GM12878 (cell line): Measurements from ENCODE around the gene KRTAP21-1. TPM values are rescaled to one million over a fixed set of nuclear protein-coding genes. Genes with fewer than 3 reads are reported as not detected.

Source experiments
- ATAC-seq: fragments of 200-7000 bp; cut with Tn5 transposase; 3 replicates; pipeline ENCODE4 v1.9.1; 2020; ENCODE audit warnings: mild to moderate bottlenecking, moderate library complexity
- BruUV-seq: library from RNA; stranded (reverse); fragments of 400-500 nt; replicated peaks from 2 replicates; lab custom pipeline; 2021; lab: Mats Ljungman, UMichigan
- CTCF ChIA-PET: fragments of 300-600 bp; sonication (Branson Sonifier 250); formaldehyde crosslinking; extraction: SDS; loops from one replicate; lab custom pipeline; 2021; ENCODE audit warnings: inconsistent platforms; lab: Yijun Ruan, JAX
- POLR2A ChIA-PET: fragments of 350-600 bp; formaldehyde crosslinking; extraction: SDS; loops from one replicate; lab custom pipeline; 2021; ENCODE audit warnings: inconsistent platforms; lab: Charles Lee
- RAD21 ChIA-PET: fragments of 300-600 bp; sonication (Branson Sonifier 250); formaldehyde crosslinking; loops from one replicate; lab custom pipeline; 2023; ENCODE audit warnings: antibody characterized with exemption; ENCODE audit not compliant: unreplicated experiment; lab: Charles Lee
- SMC1A ChIA-PET: fragments of 300-600 bp; sonication (Branson Sonifier 250); formaldehyde crosslinking; loops from one replicate; lab custom pipeline; 2023; ENCODE audit not compliant: unreplicated experiment, uncharacterized antibody; lab: Charles Lee
- DNase-seq: peaks from one replicate; pipeline ENCODE4 v3.0.0-alpha.2; 2011; ENCODE audit warnings: low read depth, low spot score
- FAIRE-seq: peaks from 3 replicates; lab custom pipeline; 2011; peaks lifted over from hg19 to GRCh38; lab: Jason Lieb, UNC
- H2AFZ ChIP-seq: 2 replicates; pipeline ENCODE4 v1.6.0; 2011; ENCODE audit warnings: low read depth, low read length, control low read depth; ENCODE audit not compliant: control insufficient read depth
- H3K27ac ChIP-seq: 2 replicates; pipeline ENCODE4 v1.5.1; 2011; ENCODE audit warnings: control low read depth; ENCODE audit not compliant: control insufficient read depth, insufficient read depth
- H3K27me3 ChIP-seq, 2 experiments: replicated peaks in 1 of 2; 2 replicates each; pipeline versions ENCODE4 v1.6.0 to v1.6.1; 2011; ENCODE audit warnings: low read length in 1 of 2; ENCODE audit not compliant: control insufficient read depth in 2 of 2, insufficient read depth in 2 of 2
- H3K36me3 ChIP-seq, 2 experiments: 2 replicates each; pipeline ENCODE4 v1.5.1; 2011; ENCODE audit warnings: low read length in 1 of 2; ENCODE audit not compliant: control insufficient read depth in 2 of 2, insufficient read depth in 2 of 2
- H3K4me1 ChIP-seq: 2 replicates; pipeline ENCODE4 v1.6.1; 2011; ENCODE audit warnings: mild to moderate bottlenecking, low read length, moderate library complexity, mixed read lengths; ENCODE audit not compliant: control insufficient read depth, insufficient read depth
- H3K4me2 ChIP-seq: 2 replicates; pipeline ENCODE4 v1.6.0; 2011; ENCODE audit warnings: control low read depth; ENCODE audit not compliant: control insufficient read depth, insufficient read depth
- H3K4me3 ChIP-seq: fragments of 200-600 bp; sonication (generic); 2 replicates; pipeline ENCODE4 v1.5.1; 2016
- H3K79me2 ChIP-seq: 2 replicates; pipeline ENCODE4 v1.6.0; 2011; ENCODE audit warnings: low read length; ENCODE audit not compliant: control insufficient read depth, insufficient read depth
- H3K9ac ChIP-seq: 2 replicates; pipeline ENCODE4 v1.8.0; 2011; ENCODE audit warnings: low read length, control low read depth, mixed read lengths; ENCODE audit not compliant: control insufficient read depth, insufficient read depth
- H3K9me3 ChIP-seq: replicated peaks from 3 replicates; pipeline ENCODE4 v1.5.1; 2011; ENCODE audit warnings: mild to moderate bottlenecking, low read length; ENCODE audit not compliant: control insufficient read depth, insufficient read depth
- H4K20me1 ChIP-seq: 2 replicates; pipeline ENCODE4 v1.6.0; 2011; ENCODE audit not compliant: control insufficient read depth, insufficient read depth
- IRF4 ChIP-seq: IDR thresholded peaks from 2 replicates; pipeline ENCODE4 v1.6.1; 2011; ENCODE audit warnings: low read depth, low read length
- KAT2A ChIP-seq: conservative IDR thresholded peaks from 2 replicates; pipeline ENCODE4 v1.6.1; 2011; ENCODE audit warnings: low read depth, low read length; ENCODE audit not compliant: control insufficient read depth
- KDM1A ChIP-seq: fragments of 200-600 bp; sonication (generic); IDR thresholded peaks from 2 replicates; pipeline ENCODE4 v1.6.1; 2016; ENCODE audit warnings: borderline replicate concordance
- MLLT1 ChIP-seq: fragments of 450-650 bp; IDR thresholded peaks from 2 replicates; pipeline ENCODE4 v1.6.1; 2016; ENCODE audit warnings: mild to moderate bottlenecking
- NFIC ChIP-seq: IDR thresholded peaks from 2 replicates; pipeline ENCODE4 v1.6.1; 2012; ENCODE audit warnings: low read depth, mild to moderate bottlenecking, inconsistent platforms, low read length, moderate library complexity
- PAX8 ChIP-seq: fragments of 450-650 bp; IDR thresholded peaks from 2 replicates; pipeline ENCODE4 v1.6.1; 2017; ENCODE audit warnings: mild to moderate bottlenecking, moderate library complexity
- POLR2AphosphoS2 ChIP-seq: IDR thresholded peaks from 2 replicates; pipeline ENCODE4 v1.6.1; 2011; ENCODE audit warnings: low read depth, mild to moderate bottlenecking, low read length, improper control_type of control experiment, moderate library complexity
- SIN3A ChIP-seq: IDR thresholded peaks from 2 replicates; pipeline ENCODE4 v1.6.1; 2012; ENCODE audit warnings: low read depth, low read length, improper control_type of control experiment
- YY1 ChIP-seq: IDR thresholded peaks from 2 replicates; pipeline ENCODE4 v1.6.1; 2011; ENCODE audit warnings: low read depth, mild to moderate bottlenecking, low read length
- ZNF687 ChIP-seq: fragments of 450-650 bp; IDR thresholded peaks from 2 replicates; pipeline ENCODE4 v1.6.1; 2017; ENCODE audit warnings: mild to moderate bottlenecking, moderate library complexity
- in situ Hi-C: fragments of 300-500 bp; cut with MboI; formaldehyde crosslinking; loops from 9 replicates; pipeline ENCODE4 v1.14.3; 2018; ENCODE audit warnings: mixed read lengths
- intact Hi-C: fragments of 100-400 bp; cut with micrococcal nuclease; formaldehyde crosslinking; loops from one replicate; pipeline ENCODE4 v1.14.2; 2022; ENCODE audit not compliant: unreplicated experiment
- polyA plus RNA-seq, 11 experiments: library from polyadenylated mRNA; depleted of rRNA in 4 of 11; unstranded in 6 of 11; stranded (reverse) in 5 of 11; fragments of >200 nt; fragmentation: Nextera tagmentation in 4 of 11; fragmentation: Illumina TruSeq in 1 of 11; extraction: Ambion mirVana in 4 of 11; extraction: Trizol in 1 of 11; gene quantifications; 1 replicate in 1 of 11; 2 replicates in 10 of 11; pipeline versions ENCODE4 v1.2.1 to v1.2.3, GENCODE V29; 2011 to 2016; ENCODE audit warnings: inconsistent platforms in 2 of 11, missing spikeins in 2 of 11, low read depth in 1 of 11
- total RNA-seq, 4 experiments: library from RNA; depleted of rRNA in 3 of 4; stranded (reverse); fragments of >200 nt in 3 of 4; fragmentation: Illumina TruSeq in 1 of 4; extraction: Trizol in 1 of 4; gene quantifications; 2 replicates each; pipeline versions ENCODE4 v1.2.1 to v1.2.3, GENCODE V29; 2013 to 2021
- TF ChIP-seq, protein P1 (sequence below): IDR thresholded peaks from 2 replicates; pipeline ENCODE4 v1.6.1; 2012; ENCODE audit warnings: mild to moderate bottlenecking, low read depth, low read length
- TF ChIP-seq, protein P2 (sequence below): fragments of 450-650 bp; formaldehyde crosslinking; IDR thresholded peaks from 2 replicates; pipeline ENCODE4 v1.5.0; 2022; ENCODE audit warnings: mild to moderate bottlenecking, missing genetic modification characterization

The KRTAP21-1 gene
- total and polyA plus RNA-seq, 10 of the 15 experiments (the other 5 are each of a cell fraction or from before 2014, with no cell fraction given), result not detected

DNA sequence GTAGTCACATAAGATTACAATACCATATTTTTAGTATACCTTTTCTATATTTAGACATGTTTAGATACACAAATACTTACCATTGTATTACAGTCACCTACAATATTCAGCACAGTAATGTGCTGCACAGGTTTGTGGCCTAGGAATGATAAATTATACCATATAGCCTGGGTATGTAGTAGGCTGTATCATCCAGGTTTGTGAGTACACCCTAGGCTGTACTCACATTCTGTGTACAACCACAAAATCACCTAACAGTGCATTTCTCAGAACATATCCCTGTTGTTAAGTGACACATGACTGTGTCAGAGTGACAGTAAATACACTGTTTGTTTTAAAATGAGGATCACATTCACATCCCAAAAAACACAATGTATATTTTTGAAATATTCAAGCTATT, 47.8 kb downstream of the KRTAP21-1 start:
- Histone ChIP-seq H3K79me2 (no peaks in the 10 kb centered on the region), H3K4me1 (no peaks in the 10 kb centered on the region), H3K4me2 (no peak overlapping the region), H3K36me3 (no peaks in the 10 kb centered on the region), H3K9me3 (no peaks in the 10 kb centered on the region), H2AFZ (no peak overlapping the region), H3K4me3 (no peak overlapping the region), H3K9ac (no peak overlapping the region), H3K27me3 (no peaks in the 10 kb centered on the region), H4K20me1 (no peaks in the 10 kb centered on the region), H3K27ac (no peak overlapping the region)
- no TSS peak for BruUV-seq
- no peak for TF ChIP-seq PAX8
- no peak for TF ChIP-seq MLLT1
- TF ChIP-seq, protein P1, sequence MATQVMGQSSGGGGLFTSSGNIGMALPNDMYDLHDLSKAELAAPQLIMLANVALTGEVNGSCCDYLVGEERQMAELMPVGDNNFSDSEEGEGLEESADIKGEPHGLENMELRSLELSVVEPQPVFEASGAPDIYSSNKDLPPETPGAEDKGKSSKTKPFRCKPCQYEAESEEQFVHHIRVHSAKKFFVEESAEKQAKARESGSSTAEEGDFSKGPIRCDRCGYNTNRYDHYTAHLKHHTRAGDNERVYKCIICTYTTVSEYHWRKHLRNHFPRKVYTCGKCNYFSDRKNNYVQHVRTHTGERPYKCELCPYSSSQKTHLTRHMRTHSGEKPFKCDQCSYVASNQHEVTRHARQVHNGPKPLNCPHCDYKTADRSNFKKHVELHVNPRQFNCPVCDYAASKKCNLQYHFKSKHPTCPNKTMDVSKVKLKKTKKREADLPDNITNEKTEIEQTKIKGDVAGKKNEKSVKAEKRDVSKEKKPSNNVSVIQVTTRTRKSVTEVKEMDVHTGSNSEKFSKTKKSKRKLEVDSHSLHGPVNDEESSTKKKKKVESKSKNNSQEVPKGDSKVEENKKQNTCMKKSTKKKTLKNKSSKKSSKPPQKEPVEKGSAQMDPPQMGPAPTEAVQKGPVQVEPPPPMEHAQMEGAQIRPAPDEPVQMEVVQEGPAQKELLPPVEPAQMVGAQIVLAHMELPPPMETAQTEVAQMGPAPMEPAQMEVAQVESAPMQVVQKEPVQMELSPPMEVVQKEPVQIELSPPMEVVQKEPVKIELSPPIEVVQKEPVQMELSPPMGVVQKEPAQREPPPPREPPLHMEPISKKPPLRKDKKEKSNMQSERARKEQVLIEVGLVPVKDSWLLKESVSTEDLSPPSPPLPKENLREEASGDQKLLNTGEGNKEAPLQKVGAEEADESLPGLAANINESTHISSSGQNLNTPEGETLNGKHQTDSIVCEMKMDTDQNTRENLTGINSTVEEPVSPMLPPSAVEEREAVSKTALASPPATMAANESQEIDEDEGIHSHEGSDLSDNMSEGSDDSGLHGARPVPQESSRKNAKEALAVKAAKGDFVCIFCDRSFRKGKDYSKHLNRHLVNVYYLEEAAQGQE, result no peak
- TF ChIP-seq, protein P2, sequence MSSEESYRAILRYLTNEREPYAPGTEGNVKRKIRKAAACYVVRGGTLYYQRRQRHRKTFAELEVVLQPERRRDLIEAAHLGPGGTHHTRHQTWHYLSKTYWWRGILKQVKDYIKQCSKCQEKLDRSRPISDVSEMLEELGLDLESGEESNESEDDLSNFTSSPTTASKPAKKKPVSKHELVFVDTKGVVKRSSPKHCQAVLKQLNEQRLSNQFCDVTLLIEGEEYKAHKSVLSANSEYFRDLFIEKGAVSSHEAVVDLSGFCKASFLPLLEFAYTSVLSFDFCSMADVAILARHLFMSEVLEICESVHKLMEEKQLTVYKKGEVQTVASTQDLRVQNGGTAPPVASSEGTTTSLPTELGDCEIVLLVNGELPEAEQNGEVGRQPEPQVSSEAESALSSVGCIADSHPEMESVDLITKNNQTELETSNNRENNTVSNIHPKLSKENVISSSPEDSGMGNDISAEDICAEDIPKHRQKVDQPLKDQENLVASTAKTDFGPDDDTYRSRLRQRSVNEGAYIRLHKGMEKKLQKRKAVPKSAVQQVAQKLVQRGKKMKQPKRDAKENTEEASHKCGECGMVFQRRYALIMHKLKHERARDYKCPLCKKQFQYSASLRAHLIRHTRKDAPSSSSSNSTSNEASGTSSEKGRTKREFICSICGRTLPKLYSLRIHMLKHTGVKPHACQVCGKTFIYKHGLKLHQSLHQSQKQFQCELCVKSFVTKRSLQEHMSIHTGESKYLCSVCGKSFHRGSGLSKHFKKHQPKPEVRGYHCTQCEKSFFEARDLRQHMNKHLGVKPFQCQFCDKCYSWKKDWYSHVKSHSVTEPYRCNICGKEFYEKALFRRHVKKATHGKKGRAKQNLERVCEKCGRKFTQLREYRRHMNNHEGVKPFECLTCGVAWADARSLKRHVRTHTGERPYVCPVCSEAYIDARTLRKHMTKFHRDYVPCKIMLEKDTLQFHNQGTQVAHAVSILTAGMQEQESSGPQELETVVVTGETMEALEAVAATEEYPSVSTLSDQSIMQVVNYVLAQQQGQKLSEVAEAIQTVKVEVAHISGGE (CRISPR knock-in tag), result no peak
- no peak for TF ChIP-seq KAT2A
- TF ChIP-seq IRF4, result no peak
- no peak for TF ChIP-seq ZNF687
- no peak for TF ChIP-seq NFIC
- no peak for TF ChIP-seq YY1
- no peak for TF ChIP-seq POLR2AphosphoS2
- TF ChIP-seq KDM1A, result no peak
- no peak for TF ChIP-seq SIN3A
- DNase-seq (no peak), ATAC-seq (no peak), FAIRE-seq (no peak)
- RAD21 ChIA-PET, result no interaction called here
- in situ Hi-C loops (no loop called here), intact Hi-C loops (no loop called here)
- POLR2A ChIA-PET, result no interaction called here
- SMC1A ChIA-PET, result no interaction called here
- CTCF ChIA-PET, result no interaction called here
